ENCODE data around the gene GTF2A1. TPM values are rescaled to one million over a fixed set of nuclear protein-coding genes. Genes with fewer than 3 reads are reported as not detected.
"Not testable (repeated sequence)": the region's sequence is repeated elsewhere in the genome, so short reads cannot be mapped to it uniquely, and the experiment has no call there.

Gene GTF2A1
- 10 to 100 TPM; 35.3 to 39.3 (median 35.5) TPM for polyA plus RNA-seq (ENCODE audit: insufficient read length in 3 of 3)
- long read RNA-seq, donor 1, full-length matches to known transcripts = 6 of 115 reads
- long read RNA-seq, donor 1, partial matches to known transcripts = 109 of 115 reads
- long read RNA-seq, donor 1, other reads (novel, unspliced or antisense) = 0 of 115 reads
- long read RNA-seq, donor 2, full-length matches to known transcripts = 12 of 135 reads
- long read RNA-seq, donor 2, partial matches to known transcripts = 123 of 135 reads
- long read RNA-seq, donor 2, other reads (novel, unspliced or antisense) = 0 of 135 reads
- long read RNA-seq, donor 3, full-length matches to known transcripts = 3 of 103 reads
- long read RNA-seq, donor 3, partial matches to known transcripts = 100 of 103 reads
- long read RNA-seq, donor 3, other reads (novel, unspliced or antisense) = 0 of 103 reads
- long read RNA-seq, donor 4, full-length matches to known transcripts = 2 of 92 reads
- long read RNA-seq, donor 4, partial matches to known transcripts = 90 of 92 reads
- long read RNA-seq, donor 4, other reads (novel, unspliced or antisense) = 0 of 92 reads
- long read RNA-seq, donor 5, partial matches to known transcripts = 47 of 48 reads
- long read RNA-seq, donor 5, other reads (novel, unspliced or antisense) = 0 of 48 reads
- long read RNA-seq, donor 6, full-length matches to known transcripts = 8 of 169 reads
- long read RNA-seq, donor 6, partial matches to known transcripts = 161 of 169 reads
- long read RNA-seq, donor 6, other reads (novel, unspliced or antisense) = 0 of 169 reads
- long read RNA-seq, donor 7, full-length matches to known transcripts = 2 of 132 reads
- long read RNA-seq, donor 7, partial matches to known transcripts = 130 of 132 reads
- long read RNA-seq, donor 7, other reads (novel, unspliced or antisense) = 0 of 132 reads
- long read RNA-seq, donor 8, full-length matches to known transcripts = 4 of 98 reads
- long read RNA-seq, donor 8, partial matches to known transcripts = 94 of 98 reads
- long read RNA-seq, donor 8, other reads (novel, unspliced or antisense) = 0 of 98 reads
- long read RNA-seq, donor 9, full-length matches to known transcripts = 8 of 193 reads
- long read RNA-seq, donor 9, partial matches to known transcripts = 185 of 193 reads
- long read RNA-seq, donor 9, other reads (novel, unspliced or antisense) = 0 of 193 reads
- long read RNA-seq, donor 10, full-length matches to known transcripts = 10 of 162 reads
- long read RNA-seq, donor 10, partial matches to known transcripts = 152 of 162 reads
- long read RNA-seq, donor 10, other reads (novel, unspliced or antisense) = 0 of 162 reads
- long read RNA-seq, donor 11, full-length matches to known transcripts = 2 of 70 reads
- long read RNA-seq, donor 11, partial matches to known transcripts = 68 of 70 reads
- long read RNA-seq, donor 11, other reads (novel, unspliced or antisense) = 0 of 70 reads
- long read RNA-seq, donor 12, full-length matches to known transcripts = 13 of 207 reads
- long read RNA-seq, donor 12, partial matches to known transcripts = 194 of 207 reads
- long read RNA-seq, donor 12, other reads (novel, unspliced or antisense) = 0 of 207 reads
- long read RNA-seq, donor 13, full-length matches to known transcripts = 2 of 65 reads
- long read RNA-seq, donor 13, partial matches to known transcripts = 63 of 65 reads
- long read RNA-seq, donor 13, other reads (novel, unspliced or antisense) = 0 of 65 reads
- long read RNA-seq, donor 14 = 0 reads
- long read RNA-seq, donor 15 = 0 reads
- long read RNA-seq, donor 16, full-length matches to known transcripts = 5 of 140 reads
- long read RNA-seq, donor 16, partial matches to known transcripts = 135 of 140 reads
- long read RNA-seq, donor 16, other reads (novel, unspliced or antisense) = 0 of 140 reads

DNA sequence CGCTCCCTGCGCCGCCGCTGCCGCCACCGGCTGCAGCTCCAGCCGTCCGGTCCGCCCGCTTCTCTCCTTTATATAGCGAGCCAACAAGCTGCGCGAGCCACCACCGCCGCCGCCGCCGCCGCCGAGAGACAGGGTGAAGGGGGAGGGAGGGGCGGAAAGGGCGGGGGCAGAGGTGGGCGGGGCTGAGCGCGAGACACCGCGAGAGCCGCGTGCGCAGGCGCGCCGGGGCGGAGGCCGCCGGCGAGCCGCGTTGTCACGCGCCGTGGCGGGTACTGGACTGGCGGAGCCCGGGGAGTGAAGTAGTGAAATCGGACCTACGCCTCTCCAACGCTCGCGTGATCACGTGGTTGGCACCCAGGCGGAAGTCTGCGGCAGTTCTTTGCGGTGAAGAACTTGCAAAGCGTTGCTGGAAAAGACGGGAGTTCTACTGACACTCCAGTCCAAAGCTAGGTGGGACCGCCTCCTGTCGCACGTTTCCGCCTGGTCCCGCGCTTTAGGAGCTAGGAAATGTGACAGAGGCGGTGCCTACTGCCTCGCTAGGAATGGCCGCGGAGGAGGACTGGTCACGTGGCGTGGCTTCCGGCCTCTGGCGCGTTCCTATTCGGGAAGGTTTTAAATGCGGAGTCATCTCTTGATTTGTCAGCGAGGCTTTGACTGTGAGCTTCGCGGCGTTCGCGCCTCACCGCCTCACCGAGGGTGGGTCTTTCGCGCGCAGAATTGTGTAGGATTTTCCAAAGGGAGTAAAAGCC, at the start of gene GTF2A1:
TSS of gene GTF2A1 (minus strand) at position 130 of the 749 bp plus-strand sequence. CDS start 441 bp downstream, outside the sequence.
- peak; percentile 95 for DNase-seq

DNA sequence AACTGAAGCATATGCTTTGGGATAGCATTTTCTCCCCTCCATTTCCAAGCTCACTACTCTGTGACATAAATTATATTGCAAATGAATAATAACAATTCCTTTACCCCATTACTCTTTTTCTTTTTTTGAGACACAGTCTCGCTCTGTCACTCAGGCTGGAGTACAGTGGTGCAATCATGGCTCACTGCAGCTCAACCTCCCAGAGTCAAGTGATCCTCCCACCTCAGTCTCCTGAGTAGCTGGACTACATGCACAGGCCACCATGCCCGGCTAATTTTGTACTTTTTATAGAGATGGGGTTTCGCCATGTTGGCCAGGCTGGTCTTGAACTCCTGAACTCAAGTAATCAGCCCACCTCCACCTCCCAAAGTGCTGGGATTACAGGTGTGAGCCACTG, 49.2 kb upstream of the GTF2A1 start:
- DNase-seq = no peak

DNA sequence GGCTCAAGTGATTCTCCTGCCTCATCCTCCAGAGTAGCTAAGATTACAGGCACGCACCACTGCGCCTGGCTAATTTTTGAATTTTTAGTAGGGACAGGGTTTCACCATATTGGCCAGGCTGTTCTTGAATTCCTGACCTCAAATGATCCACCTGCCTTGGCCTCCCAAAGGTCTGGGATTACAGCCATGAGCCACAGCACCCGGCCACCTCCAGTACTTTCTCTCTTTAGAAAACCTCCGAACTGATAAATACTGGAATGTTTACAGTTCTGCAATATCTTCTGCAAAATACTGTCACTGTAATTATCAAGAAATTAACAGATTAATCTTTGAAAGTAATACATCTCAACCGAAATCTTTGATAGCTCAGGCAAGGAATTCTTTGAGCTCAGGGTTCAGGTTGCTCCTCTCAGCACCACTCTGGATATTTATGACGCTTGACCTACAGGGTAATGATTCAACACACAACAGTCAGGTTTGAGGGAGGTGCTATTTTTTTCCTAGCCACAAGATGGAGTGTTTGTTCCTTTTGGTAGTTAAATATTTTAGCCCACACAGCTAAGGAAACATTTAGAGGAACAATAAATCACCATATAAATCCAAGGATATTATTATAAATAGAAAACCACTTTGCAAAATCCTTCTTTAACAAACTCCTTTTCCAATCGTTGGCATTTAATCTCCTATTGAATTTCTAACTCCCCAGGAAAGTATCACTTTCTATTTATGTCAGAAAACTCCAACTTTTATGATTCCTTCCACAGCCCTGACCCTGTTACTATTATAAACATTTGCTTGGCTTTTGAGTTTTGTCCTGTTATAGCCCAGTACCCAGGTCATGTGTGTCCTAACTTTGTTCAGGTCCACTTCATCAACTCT, 48.6 kb upstream of the GTF2A1 start:
- DNase-seq = peak; percentile 85

DNA sequence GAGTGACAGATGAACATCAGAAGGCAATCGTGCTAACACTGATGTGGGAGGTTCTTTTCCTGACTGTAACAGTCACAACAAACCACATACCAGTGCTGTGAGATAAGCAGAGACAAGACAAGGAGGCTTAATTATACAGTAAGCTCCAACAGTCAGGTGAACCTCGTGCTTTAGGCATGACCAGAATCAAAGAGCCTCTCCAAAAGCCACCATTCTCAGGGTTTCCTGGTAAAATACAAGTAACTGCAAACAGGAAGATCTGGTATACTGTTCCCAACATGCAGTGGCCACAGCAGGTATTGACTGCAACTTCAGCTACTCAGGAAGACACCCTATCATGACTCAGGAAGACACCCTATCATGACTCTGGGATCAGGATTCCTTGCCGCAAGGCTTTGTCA, 47.3 kb upstream of the GTF2A1 start:
- DNase-seq = no peak

DNA sequence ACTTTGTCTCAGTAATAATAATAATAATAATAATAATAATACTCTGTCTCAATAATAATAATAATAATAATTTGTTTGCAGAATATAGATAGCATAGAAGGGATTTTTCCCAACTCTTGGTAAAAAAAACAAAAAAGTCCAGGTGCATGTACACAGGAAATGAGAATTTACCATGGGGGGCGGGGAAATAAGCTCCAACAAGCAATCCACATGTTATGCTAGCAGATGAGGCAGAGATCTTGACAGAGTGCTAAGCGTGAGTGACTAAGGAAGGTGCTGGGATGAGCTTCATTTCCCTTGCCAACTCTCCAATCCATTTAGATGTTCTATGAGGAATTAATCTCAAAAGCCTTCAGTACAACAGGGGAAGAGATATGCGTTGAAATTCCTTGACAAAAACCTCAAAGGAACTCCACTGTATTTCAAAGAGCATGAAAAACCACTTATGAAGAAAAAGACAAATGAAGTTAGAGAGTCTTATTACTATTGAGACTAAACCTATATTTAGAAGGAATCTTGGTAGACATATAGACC, 44.9 kb upstream of the GTF2A1 start:
- no peak for DNase-seq

DNA sequence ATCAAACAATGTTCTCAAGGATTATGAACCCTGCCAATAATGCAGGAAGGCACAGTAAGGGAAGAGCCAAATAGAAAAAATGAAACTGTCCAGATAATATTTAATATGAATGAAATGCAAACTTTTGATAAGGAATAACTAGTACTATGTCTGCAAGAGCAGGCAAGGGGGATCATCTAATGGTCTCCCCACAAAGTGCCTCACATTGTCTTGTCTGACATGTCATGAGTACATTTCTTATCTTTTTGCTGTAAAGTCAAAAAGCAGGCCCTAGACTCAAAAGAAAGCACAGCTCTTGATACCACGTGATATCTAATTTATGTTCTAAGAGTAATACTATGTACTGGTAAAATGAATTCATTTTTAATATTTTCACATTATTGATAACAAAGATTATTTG, 43.9 kb upstream of the GTF2A1 start:
- DNase-seq = no peak

DNA sequence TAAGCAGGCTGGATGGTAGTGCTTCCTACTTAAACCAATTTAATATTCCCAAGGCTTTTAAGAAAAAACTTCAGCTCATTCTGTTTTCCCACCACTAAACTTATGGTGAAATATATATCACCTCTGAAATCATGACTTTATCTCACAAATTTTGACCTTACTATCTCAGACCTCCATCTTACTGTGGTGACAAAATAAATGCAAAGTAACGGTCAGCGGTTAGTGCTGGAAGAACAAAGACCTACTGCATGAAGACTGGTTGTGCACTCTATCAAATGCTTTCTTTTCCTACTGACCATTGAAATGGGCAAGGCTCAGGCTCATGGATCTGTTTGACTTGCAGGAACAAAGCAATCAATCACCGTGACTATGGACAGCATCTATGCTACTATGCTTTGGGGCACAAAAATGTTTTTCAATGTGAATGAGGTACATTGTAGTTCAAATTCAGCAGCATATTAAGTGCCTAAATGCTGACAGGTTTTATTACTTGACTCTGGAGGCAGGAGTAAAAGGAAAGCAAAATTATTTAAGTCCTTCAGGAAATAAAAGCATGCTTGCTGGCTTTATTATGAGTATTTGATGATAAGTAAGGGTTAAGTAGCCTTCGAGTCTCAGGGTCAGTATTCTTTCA, 43.1 kb upstream of the GTF2A1 start:
- no peak for DNase-seq

DNA sequence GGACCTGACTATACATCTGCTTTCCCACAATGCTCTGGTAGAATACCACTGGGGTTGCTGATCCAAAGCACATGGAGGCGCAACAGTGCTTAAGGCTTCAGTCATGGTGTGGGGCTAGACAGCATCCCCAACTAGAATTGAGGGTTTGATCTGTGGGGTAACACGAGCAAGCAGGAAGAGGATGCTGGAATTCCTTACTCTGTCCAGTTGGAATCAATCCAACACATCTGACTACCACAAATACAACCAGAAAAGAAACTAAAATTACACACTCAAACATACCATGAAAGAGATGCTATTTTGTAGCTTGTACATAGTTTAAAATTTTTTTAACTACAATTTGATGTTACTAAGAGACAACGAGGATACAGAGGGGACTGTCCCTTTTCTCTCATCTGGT, 40.4 kb upstream of the GTF2A1 start:
- no peak for DNase-seq

DNA sequence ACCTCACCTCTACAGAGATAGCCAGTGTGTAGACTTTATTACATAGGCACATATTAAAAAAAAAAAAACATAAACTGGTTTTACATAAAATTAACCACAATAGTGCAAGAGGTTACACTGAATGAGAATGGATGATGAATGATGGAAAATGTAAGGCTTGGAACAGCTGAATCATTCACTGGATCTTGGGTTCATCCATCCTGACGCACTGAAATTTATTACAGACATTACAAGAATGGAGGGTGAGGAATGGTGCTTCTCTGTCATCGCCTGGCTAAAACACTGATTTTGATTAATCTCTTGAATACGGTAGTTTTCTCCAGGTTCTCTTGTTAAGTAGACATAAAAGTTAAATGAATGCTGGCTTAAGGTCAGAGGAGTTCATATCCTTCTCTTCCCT, 40.0 kb upstream of the GTF2A1 start:
- DNase-seq = no peak

DNA sequence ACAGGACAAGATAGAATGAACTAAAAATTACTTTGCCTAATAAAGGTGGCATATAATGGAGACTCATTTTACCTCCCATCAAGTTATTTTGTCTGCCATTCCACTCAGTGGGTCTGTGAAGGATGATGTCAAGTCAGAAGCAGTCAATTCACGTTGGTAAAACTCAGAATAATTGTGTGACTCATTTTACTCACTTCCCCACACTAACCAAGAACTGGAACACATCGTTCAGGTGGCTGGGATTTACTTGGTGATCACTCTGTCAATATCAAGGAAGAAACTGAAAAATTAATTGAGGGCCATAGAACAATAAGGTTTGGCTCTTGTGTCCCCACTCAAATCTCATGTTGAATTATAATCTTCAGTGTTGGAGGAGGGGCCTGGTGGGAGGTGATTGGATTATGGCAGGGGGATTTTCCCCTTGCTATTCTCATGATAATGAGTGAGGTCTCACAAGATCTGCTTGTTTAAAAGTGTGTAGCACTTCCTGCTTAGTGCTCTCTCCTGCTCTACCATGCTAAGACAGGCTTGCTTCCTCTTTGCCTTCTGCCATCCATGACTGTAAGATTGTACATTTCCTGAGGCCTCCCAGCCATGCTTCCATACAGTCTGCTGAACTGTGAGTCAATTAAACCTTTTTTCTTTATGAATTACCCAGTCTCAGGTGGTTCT, 35.7 kb upstream of the GTF2A1 start:
- DNase-seq = no peak

DNA sequence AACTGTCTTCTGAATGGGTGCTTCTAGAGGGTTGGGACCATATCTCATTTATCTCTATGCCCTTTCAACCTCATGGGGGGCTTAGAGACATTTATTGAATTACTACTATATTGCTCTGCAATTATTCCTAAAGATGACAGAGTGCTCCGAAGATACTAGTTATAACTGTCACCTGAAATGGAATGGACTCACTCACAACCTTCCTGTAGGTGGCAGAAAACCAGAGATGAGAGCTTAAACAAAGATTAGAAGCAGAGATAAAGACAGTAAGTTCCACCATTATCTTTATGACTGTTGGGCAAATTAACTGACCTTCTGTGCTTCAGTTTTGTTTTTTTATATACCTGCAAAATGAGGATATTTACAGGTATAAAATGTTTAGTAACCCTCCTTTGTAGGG, 31.5 kb upstream of the GTF2A1 start:
- no peak for DNase-seq

DNA sequence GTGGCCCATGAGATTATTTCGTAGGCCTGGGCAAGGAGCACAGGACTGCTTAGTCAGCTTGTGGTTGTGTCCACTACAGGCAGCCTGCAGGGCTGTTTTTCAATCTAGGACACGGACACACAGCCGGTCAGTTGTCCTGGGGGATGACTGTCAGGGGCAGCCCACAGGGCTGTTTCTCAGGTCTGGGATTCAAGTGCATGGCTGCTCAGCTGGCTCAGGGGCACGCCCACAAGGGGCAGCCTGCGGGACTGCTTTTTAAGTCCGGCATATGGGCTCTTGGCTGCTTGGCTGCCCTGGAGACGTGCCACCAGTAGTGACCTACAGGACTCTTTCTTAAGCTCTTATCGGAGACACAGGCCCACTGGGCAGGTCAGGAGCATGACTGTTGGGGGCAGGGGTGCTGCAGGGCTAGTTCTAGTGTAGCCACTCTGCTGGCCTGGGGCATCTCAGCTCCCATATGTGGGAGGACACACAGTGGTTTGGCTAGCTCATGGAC, 26.6 kb upstream of the GTF2A1 start:
- DNase-seq = no peak

DNA sequence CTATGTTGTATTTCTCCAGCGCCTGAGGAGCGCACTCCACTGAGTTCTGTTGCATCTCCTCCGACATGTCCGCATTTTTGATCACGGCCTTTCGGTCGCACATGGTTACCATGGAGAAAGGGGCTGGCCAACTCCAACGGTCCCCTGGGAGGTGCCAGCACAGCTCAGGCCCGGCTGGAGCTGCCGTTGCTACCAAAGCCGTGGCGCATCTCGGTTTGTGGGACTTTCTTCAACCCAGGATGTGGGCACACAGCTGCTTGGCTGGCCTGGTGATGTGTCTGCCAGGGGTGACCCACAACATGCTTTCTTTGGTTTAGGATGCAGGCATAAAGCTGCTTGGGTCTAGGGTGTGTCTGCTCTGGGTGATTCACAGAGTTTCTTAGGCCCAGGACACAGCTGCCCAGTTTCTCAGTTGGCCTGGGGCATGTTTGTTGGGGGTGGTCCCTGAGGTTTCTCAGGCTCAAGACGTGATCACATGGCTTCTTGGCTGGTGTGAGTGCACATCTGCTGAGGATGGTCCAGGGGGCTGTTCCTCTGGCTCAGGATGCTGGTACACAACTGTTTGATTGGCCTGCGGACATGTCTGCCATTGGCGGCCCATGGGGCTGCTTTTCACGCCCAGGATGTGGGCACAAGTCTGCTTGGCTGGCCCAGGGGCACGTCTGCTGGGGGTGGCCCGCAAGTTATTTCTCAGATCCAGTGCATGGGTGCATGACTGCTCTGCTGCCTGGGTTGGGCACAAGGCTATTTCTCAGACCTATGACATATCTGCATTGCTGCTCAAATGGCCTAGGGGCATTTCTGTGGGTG, 25.9 kb upstream of the GTF2A1 start:
- no peak for DNase-seq

DNA sequence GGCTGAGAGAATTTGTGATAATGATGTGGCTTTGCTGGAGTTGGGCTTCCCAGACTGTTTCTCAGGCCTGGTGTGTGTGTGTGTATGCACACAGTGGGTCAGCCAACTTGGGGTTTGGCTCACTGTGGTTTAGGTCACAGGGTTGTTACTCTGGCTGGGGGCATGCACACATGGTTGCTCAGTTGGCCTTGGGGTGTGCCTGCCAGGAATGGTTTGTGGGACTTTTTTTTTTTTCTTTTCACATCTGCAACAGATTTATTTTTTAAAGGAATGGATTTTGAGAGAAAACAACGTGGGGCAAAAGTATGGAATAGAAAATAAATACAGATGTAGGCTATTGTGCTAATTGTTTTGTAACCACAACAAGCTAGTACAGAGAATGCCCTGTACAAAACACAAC, 25.0 kb upstream of the GTF2A1 start:
- DNase-seq = no peak

DNA sequence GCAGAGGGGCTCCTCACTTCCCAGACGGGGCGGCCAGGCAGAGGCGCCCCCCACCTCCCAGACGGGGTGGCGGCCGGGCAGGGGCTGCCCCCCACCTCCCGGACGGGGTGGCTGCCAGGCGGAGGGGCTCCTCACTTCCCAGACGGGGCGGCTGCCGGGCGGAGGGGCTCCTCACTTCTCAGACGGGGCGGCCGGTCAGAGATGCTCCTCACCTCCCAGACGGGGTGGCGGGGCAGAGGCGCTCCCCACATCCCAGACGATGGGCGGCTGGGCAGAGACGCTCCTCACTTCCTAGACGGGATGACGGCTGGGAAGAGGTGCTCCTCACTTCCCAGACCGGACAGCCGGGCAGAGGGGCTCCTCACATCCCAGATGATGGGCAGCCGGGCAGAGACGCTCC, 23.7 kb upstream of the GTF2A1 start:
- DNase-seq = not testable (repeated sequence)

DNA sequence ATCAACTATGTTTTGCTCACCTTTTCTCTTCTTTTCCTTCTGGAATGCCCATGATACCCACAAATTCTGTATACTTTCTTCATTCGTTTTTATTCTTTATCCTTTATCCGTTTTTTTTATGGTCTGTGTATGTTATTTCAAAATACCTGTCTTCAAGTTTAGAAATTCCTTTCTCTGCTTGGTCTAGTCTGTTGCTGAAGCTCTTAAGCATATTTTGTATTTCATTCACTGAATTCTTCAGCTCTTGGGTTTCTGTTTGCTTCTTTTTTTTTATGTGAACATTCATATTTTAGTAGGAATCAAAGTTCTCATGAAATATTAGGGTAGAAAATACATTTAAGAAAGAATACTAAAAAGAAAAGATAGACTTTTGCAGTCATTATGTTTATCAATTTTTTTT, 22.7 kb upstream of the GTF2A1 start:
- no peak for DNase-seq
